ENCODE results near the gene FBXL2.
A peak's percentile ranks its signal among the peaks of the same experiment; 100 is the strongest.
"Not testable (repeated sequence)": the region's sequence is repeated elsewhere in the genome, so short reads cannot be mapped to it uniquely, and the experiment has no call there.

The FBXL2 gene

GRCh38 chr3:33386631-33387030 lies 109.4 kb downstream of the FBXL2 start:
- DNase-seq: no peak

GRCh38 chr3:33388374-33389100 lies 111.3 kb downstream of the FBXL2 start:
- DNase-seq: no peak

GRCh38 chr3:33389908-33390307 lies 112.7 kb downstream of the FBXL2 start:
- DNase-seq: no peak

- no peak for DNase-seq
Measured at GRCh38 chr3:33391255-33391995, 114.2 kb downstream of the FBXL2 start.

- no peak for DNase-seq
Measured at GRCh38 chr3:33392144-33392543, 114.9 kb downstream of the FBXL2 start.

- DNase-seq: peak; percentile 97
Measured at GRCh38 chr3:33392703-33393125, 115.5 kb downstream of the FBXL2 start.

- peak; percentile 15 for DNase-seq
Measured at GRCh38 chr3:33394403-33395054, 117.3 kb downstream of the FBXL2 start.

- peak; percentile 15 for DNase-seq
Measured at GRCh38 chr3:33395900-33396299, 118.7 kb downstream of the FBXL2 start.

- DNase-seq: no peak
Measured at GRCh38 chr3:33398410-33398809, 121.2 kb downstream of the FBXL2 start.

- no peak for DNase-seq
Measured at GRCh38 chr3:33401781-33402180, 124.5 kb downstream of the FBXL2 start.

- DNase-seq: peak; percentile 15
Measured at GRCh38 chr3:33402936-33403335, 125.7 kb downstream of the FBXL2 start.

- no peak for DNase-seq
Measured at GRCh38 chr3:33403756-33404155, 126.5 kb downstream of the FBXL2 start.

GRCh38 chr3:33410816-33411215 lies 133.6 kb downstream of the FBXL2 start:
- DNase-seq: not testable (repeated sequence)

GRCh38 chr3:33417066-33417673 lies 139.9 kb downstream of the FBXL2 start:
- DNase-seq: no peak

- no peak for DNase-seq
Measured at GRCh38 chr3:33419948-33420347, 142.7 kb downstream of the FBXL2 start.

- DNase-seq: no peak
Measured at GRCh38 chr3:33420966-33421365, 143.7 kb downstream of the FBXL2 start.

- DNase-seq: no peak
Measured at GRCh38 chr3:33424606-33425452, 147.6 kb downstream of the FBXL2 start.

GRCh38 chr3:33425453-33425852 lies 148.2 kb downstream of the FBXL2 start:
- no peak for DNase-seq

GRCh38 chr3:33426068-33426467 lies 148.8 kb downstream of the FBXL2 start:
- DNase-seq: no peak

GRCh38 chr3:33426630-33427317 lies 149.5 kb downstream of the FBXL2 start:
- DNase-seq: no peak

GRCh38 chr3:33428734-33429133 lies 151.5 kb downstream of the FBXL2 start:
- DNase-seq: no peak

All from fibroblast of skin of scalp (primary cell).